Anterior cingulate cortex (tissue), 58 donors: Measurements from ENCODE around the gene ANKLE2.
"Not testable (repeated sequence)": the region's sequence is repeated elsewhere in the genome, so short reads cannot be mapped to it uniquely, and the experiment has no call there.

ENCODE experiments used
- DNase-seq, 58 donors: peaks; one replicate each; lab custom pipeline; 2025; lab: John Stamatoyannopoulos, UW

The ANKLE2 gene

GRCh38 chr12:132761032-132761920, at the start of gene ANKLE2:
Gene ANKLE2 (minus strand): TSS chr12:132761832. CDS start chr12:132761798, 34 bp downstream.
- peak in 8 of 58 donors; percentile 22 to 78 (median 60) for DNase-seq

- peak in 7 of 58 donors; percentile 6 to 40 (median 23) for DNase-seq
Measured at GRCh38 chr12:132809391-132809790, 47.8 kb upstream of the ANKLE2 start.

GRCh38 chr12:132807295-132808092, 45.9 kb upstream of the ANKLE2 start:
- DNase-seq: peak in 20 of 58 donors; percentile 5 to 56 (median 28)

- peak in 26 of 58 donors; percentile 8 to 67 (median 28) for DNase-seq
Measured at GRCh38 chr12:132806857-132807256, 45.2 kb upstream of the ANKLE2 start.

- DNase-seq: no peak
Measured at GRCh38 chr12:132804426-132804861, 42.8 kb upstream of the ANKLE2 start.

- DNase-seq: peak in 1 of 58 donors; percentile 52
Measured at GRCh38 chr12:132803888-132804287, 42.3 kb upstream of the ANKLE2 start.

GRCh38 chr12:132803125-132803524, 41.5 kb upstream of the ANKLE2 start:
- no peak for DNase-seq

GRCh38 chr12:132801741-132802140, 40.1 kb upstream of the ANKLE2 start:
- no peak for DNase-seq

- no peak for DNase-seq
Measured at GRCh38 chr12:132798836-132799235, 37.2 kb upstream of the ANKLE2 start.

- no peak for DNase-seq
Measured at GRCh38 chr12:132797820-132798570, 36.4 kb upstream of the ANKLE2 start.

GRCh38 chr12:132795847-132796246, 34.2 kb upstream of the ANKLE2 start:
- no peak for DNase-seq

GRCh38 chr12:132791940-132792339, 30.3 kb upstream of the ANKLE2 start:
- DNase-seq: not testable (repeated sequence)

GRCh38 chr12:132789099-132789471, 27.5 kb upstream of the ANKLE2 start:
- no peak for DNase-seq

- DNase-seq: no peak
Measured at GRCh38 chr12:132788375-132789098, 26.9 kb upstream of the ANKLE2 start.

- no peak for DNase-seq
Measured at GRCh38 chr12:132787877-132788276, 26.2 kb upstream of the ANKLE2 start.

GRCh38 chr12:132786192-132786591, 24.6 kb upstream of the ANKLE2 start:
- DNase-seq: no peak

GRCh38 chr12:132784580-132784979, 22.9 kb upstream of the ANKLE2 start:
- DNase-seq: no peak

GRCh38 chr12:132783917-132784531, 22.4 kb upstream of the ANKLE2 start:
- peak in 24 of 58 donors; percentile 10 to 49 (median 34) for DNase-seq

- no peak for DNase-seq
Measured at GRCh38 chr12:132781938-132782337, 20.3 kb upstream of the ANKLE2 start.
